H1 (cell line): ENCODE data around the gene ACOT11. TPM values are rescaled to one million over a fixed set of nuclear protein-coding genes. Genes with fewer than 3 reads are reported as not detected.

Source experiments
- BRCA1 ChIP-seq: IDR thresholded peaks from 2 replicates; pipeline ENCODE4 v1.6.1; 2012; ENCODE audit warnings: low read depth, low read length, improper control_type of control experiment
- CTBP2 ChIP-seq: IDR thresholded peaks from 2 replicates; pipeline ENCODE4 v1.7.0; 2011; ENCODE audit warnings: borderline replicate concordance, mild to moderate bottlenecking, moderate library complexity, mixed read lengths, low read length; ENCODE audit not compliant: insufficient read depth, insufficient read length
- POU5F1 ChIP-seq: IDR thresholded peaks from 2 replicates; pipeline ENCODE4 v1.6.1; 2011; ENCODE audit warnings: low read depth, mild to moderate bottlenecking, low read length, moderate library complexity
- RFX5 ChIP-seq: IDR thresholded peaks from 2 replicates; pipeline ENCODE4 v1.6.1; 2011; ENCODE audit warnings: low read depth, low read length, improper control_type of control experiment, borderline replicate concordance
- RNF2 ChIP-seq: fragments of 200-900, 300-1000 bp; sonication (generic); IDR thresholded peaks from 2 replicates; pipeline ENCODE4 v1.7.1; 2016; ENCODE audit warnings: borderline replicate concordance, low read depth, mild to moderate bottlenecking, antibody characterized with exemption, low read length; ENCODE audit not compliant: poor library complexity, severe bottlenecking; ENCODE audit errors: missing control alignments
- SUZ12 ChIP-seq: fragments of 200-600 bp; sonication (generic); IDR thresholded peaks from 2 replicates; pipeline ENCODE4 v1.6.1; 2012; ENCODE audit warnings: mild to moderate bottlenecking, inconsistent platforms, low read length, moderate library complexity, mixed read lengths
- TEAD4 ChIP-seq: IDR thresholded peaks from 2 replicates; pipeline ENCODE4 v1.6.1; 2012; ENCODE audit warnings: low read depth, low read length, inconsistent platforms, mixed read lengths
- polyA plus RNA-seq, 7 experiments: library from polyadenylated mRNA; depleted of rRNA in 3 of 7; stranded (reverse) in 5 of 7; unstranded in 2 of 7; fragments of >200 nt in 5 of 7; fragments of 200-250 nt in 2 of 7; gene quantifications; 1 replicate in 5 of 7; 2 replicates in 1 of 7; 4 replicates in 1 of 7; pipeline versions ENCODE4 v1.2.1 to v1.2.3, GENCODE V29; 2011 to 2013; ENCODE audit warnings: missing spikeins in 2 of 7, mixed read lengths in 2 of 7
- total RNA-seq: library from RNA; stranded (reverse); fragmentation: NEBNext Ultra II Directional; extraction: Animal tissue kit (Norgen Biotek cat#: 25700); gene quantifications from 2 replicates; pipeline ENCODE4 v1.2.1, GENCODE V29; 2021

ACOT11 gene
- total and polyA plus RNA-seq, 2 of the 8 experiments (the other 6 are each of a cell fraction or from before 2014, with no cell fraction given): 3.8 to 4.5 TPM

GRCh38 chr1:54580856-54581550 lies 33.0 kb downstream of the ACOT11 start (continued):
- TF ChIP-seq CTBP2: no peak
- no peak for TF ChIP-seq TEAD4
- no peak for TF ChIP-seq POU5F1
- TF ChIP-seq RNF2: no peak
- TF ChIP-seq SUZ12: no peak
- TF ChIP-seq BRCA1: no peak
- TF ChIP-seq RFX5: no peak
